ENCODE measurements around the gene DSCAM.

The DSCAM gene

GRCh38 chr21:40173816-40174215 is 673.1 kb downstream of the DSCAM start:
- DNase-seq (ENCODE audit: low spot score) = no peak

- no peak for DNase-seq (ENCODE audit: low spot score)
Measured at GRCh38 chr21:40169971-40170370, 677.0 kb downstream of the DSCAM start.

- no peak for DNase-seq (ENCODE audit: low spot score)
Measured at GRCh38 chr21:40166291-40166843, 680.6 kb downstream of the DSCAM start.

GRCh38 chr21:40165773-40166070 is 681.2 kb downstream of the DSCAM start:
- DNase-seq (ENCODE audit: low spot score) = no peak

- DNase-seq (ENCODE audit: low spot score) = no peak
Measured at GRCh38 chr21:40164905-40165772, 681.8 kb downstream of the DSCAM start.

- no peak for DNase-seq (ENCODE audit: low spot score)
Measured at GRCh38 chr21:40162075-40162474, 684.9 kb downstream of the DSCAM start.

GRCh38 chr21:40160911-40161310 is 686.0 kb downstream of the DSCAM start:
- no peak for DNase-seq (ENCODE audit: low spot score)

GRCh38 chr21:40158366-40158765 is 688.6 kb downstream of the DSCAM start:
- no peak for DNase-seq (ENCODE audit: low spot score)

GRCh38 chr21:40155563-40155962 is 691.4 kb downstream of the DSCAM start:
- DNase-seq (ENCODE audit: low spot score) = no peak

GRCh38 chr21:40153351-40153750 is 693.6 kb downstream of the DSCAM start:
- no peak for DNase-seq (ENCODE audit: low spot score)

GRCh38 chr21:40152476-40152875 is 694.5 kb downstream of the DSCAM start:
- DNase-seq (ENCODE audit: low spot score) = no peak

GRCh38 chr21:40151611-40152010 is 695.3 kb downstream of the DSCAM start:
- no peak for DNase-seq (ENCODE audit: low spot score)

GRCh38 chr21:40146216-40146837 is 700.6 kb downstream of the DSCAM start:
- DNase-seq (ENCODE audit: low spot score) = no peak

- DNase-seq (ENCODE audit: low spot score) = peak; percentile 33
Measured at GRCh38 chr21:40143822-40144525, 703.0 kb downstream of the DSCAM start.

- DNase-seq (ENCODE audit: low spot score) = no peak
Measured at GRCh38 chr21:40141621-40142020, 705.3 kb downstream of the DSCAM start.

- no peak for DNase-seq (ENCODE audit: low spot score)
Measured at GRCh38 chr21:40140675-40141074, 706.3 kb downstream of the DSCAM start.

GRCh38 chr21:40139636-40140035 is 707.3 kb downstream of the DSCAM start:
- no peak for DNase-seq (ENCODE audit: low spot score)

GRCh38 chr21:40136571-40136970 is 710.4 kb downstream of the DSCAM start:
- no peak for DNase-seq (ENCODE audit: low spot score)

GRCh38 chr21:40134731-40135492 is 712.0 kb downstream of the DSCAM start:
- DNase-seq (ENCODE audit: low spot score) = no peak

- DNase-seq (ENCODE audit: low spot score) = no peak
Measured at GRCh38 chr21:40130476-40130875, 716.5 kb downstream of the DSCAM start.

- no peak for DNase-seq (ENCODE audit: low spot score)
Measured at GRCh38 chr21:40129809-40130208, 717.1 kb downstream of the DSCAM start.

GRCh38 chr21:40128891-40129290 is 718.1 kb downstream of the DSCAM start:
- DNase-seq (ENCODE audit: low spot score) = no peak

Data from AG20443 (cell line).